Hepatocyte (in vitro differentiated cells): ENCODE measurements around the gene KDM8. TPM values are rescaled to one million over a fixed set of nuclear protein-coding genes. Genes with fewer than 3 reads are reported as not detected.
A peak's percentile ranks its signal among the peaks of the same experiment; 100 is the strongest.

Experiments used
- DNase-seq: peaks from one replicate; pipeline ENCODE4 v3.0.0-alpha.2; 2016; ENCODE audit warnings: low spot score
- H2AFZ ChIP-seq: fragments of 200-600 bp; sonication (generic); 2 replicates; pipeline ENCODE4 v1.6.0; 2016; ENCODE audit warnings: antibody characterized with exemption, mild to moderate bottlenecking
- H3K27ac ChIP-seq: fragments of 200-600 bp; sonication (generic); 2 replicates; pipeline ENCODE4 v1.5.1; 2016; ENCODE audit warnings: mild to moderate bottlenecking
- H3K27me3 ChIP-seq: fragments of 200-600 bp; sonication (generic); 2 replicates; pipeline ENCODE4 v1.6.1; 2016
- H3K36me3 ChIP-seq: fragments of 200-600 bp; sonication (generic); replicated peaks from 2 replicates; pipeline ENCODE4 v1.5.1; 2016; ENCODE audit warnings: low read depth; ENCODE audit not compliant: insufficient read depth
- H3K4me1 ChIP-seq: fragments of 200-600 bp; sonication (generic); 2 replicates; pipeline ENCODE4 v1.5.1; 2016; ENCODE audit warnings: mild to moderate bottlenecking, moderate library complexity; ENCODE audit not compliant: insufficient read depth
- H3K4me2 ChIP-seq: fragments of 200-600 bp; sonication (generic); 2 replicates; pipeline ENCODE4 v1.6.0; 2016
- H3K4me3 ChIP-seq: fragments of 200-600 bp; sonication (generic); 2 replicates; pipeline ENCODE4 v1.5.1; 2016; ENCODE audit warnings: mild to moderate bottlenecking
- H3K79me2 ChIP-seq: fragments of 200-600 bp; sonication (generic); 2 replicates; pipeline ENCODE4 v1.6.0; 2017; ENCODE audit warnings: mild to moderate bottlenecking
- H3K9me2 ChIP-seq: fragments of 200-600 bp; sonication (generic); replicated peaks from 2 replicates; pipeline ENCODE4 v1.6.0; 2017; ENCODE audit warnings: mild to moderate bottlenecking; ENCODE audit not compliant: insufficient read depth
- H3K9me3 ChIP-seq: fragments of 200-600 bp; sonication (generic); 2 replicates; pipeline ENCODE4 v1.5.1; 2016; ENCODE audit warnings: low read depth, mild to moderate bottlenecking
- H4K20me1 ChIP-seq: fragments of 200-600 bp; sonication (generic); 2 replicates; pipeline ENCODE4 v1.6.0; 2016; ENCODE audit warnings: mild to moderate bottlenecking; ENCODE audit not compliant: insufficient read depth, poor library complexity, severe bottlenecking
- EZH2 ChIP-seq: fragments of 200-600 bp; sonication (generic); IDR thresholded peaks from 2 replicates; pipeline ENCODE4 v1.6.1; 2016; ENCODE audit warnings: antibody characterized with exemption, mild to moderate bottlenecking, borderline replicate concordance
- EZH2phosphoT487 ChIP-seq: fragments of 200-600 bp; sonication (generic); IDR thresholded peaks from one replicate; pipeline ENCODE4 v1.6.1; 2018; ENCODE audit warnings: antibody characterized with exemption, mild to moderate bottlenecking, low read depth, moderate library complexity; ENCODE audit not compliant: unreplicated experiment, severe bottlenecking
- WGBS: methylation state at CpG from one replicate; pipeline ENCODE4 v1.1.6; 2016; ENCODE audit warnings: low lambda C conversion rate; ENCODE audit errors: missing lambda C conversion rate; 5-methylcytosine and 5-hydroxymethylcytosine counted together
- polyA plus RNA-seq: library from polyadenylated mRNA; unstranded; fragments of >200 nt; fragmentation: Nextera tagmentation; extraction: Ambion mirVana; gene quantifications from 2 replicates; pipeline ENCODE4 v1.2.1, GENCODE V29; 2016
- total RNA-seq: library from RNA; depleted of rRNA; stranded (reverse); fragments of >200 nt; gene quantifications from 2 replicates; pipeline ENCODE4 v1.2.3, GENCODE V29; 2014
- TF ChIP-seq, protein P1 (sequence below): fragments of 200-600 bp; sonication (generic); IDR thresholded peaks from 2 replicates; pipeline ENCODE4 v1.5.1; 2016; ENCODE audit warnings: antibody characterized with exemption, mild to moderate bottlenecking; ENCODE audit not compliant: poor library complexity

The KDM8 gene
- total and polyA plus RNA-seq, 2 experiments from 2014 or later: 7.2 to 9.7 TPM

DNA sequence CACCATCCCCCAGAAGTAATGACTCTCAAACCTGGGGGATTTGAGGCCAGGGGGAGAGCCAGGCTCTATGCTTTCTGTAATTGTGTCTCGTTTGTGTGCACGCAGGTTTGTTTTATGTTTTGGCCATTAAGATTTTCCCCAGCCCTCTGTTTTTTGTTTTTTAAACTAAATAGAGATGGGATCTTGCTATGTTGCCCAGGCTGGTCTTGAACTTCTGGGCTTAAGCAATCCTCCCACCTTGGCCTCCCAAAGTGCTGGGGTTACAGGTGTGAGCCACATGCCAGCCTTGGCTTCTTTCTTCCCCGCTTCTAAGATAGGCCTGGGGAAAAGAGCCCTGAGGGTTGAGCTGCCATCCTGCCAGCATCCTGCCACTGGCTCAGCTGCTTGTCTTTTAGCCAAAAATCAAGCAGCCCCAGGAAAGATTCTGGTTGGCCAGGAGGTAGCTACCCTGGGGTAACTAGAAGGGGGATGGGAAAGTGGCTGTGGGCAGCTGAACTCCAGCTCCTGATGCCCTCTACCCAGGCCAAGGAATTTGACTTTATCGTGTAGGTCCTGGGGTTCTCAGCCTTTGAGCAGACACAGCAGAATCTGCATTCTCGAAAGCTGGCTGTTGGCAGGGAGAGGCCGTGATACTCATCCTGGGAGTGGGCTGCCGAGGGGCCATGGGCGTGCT is 18.4 kb downstream of the KDM8 start:
- no peaks in the 10 kb centered on the region for H3K9me3 ChIP-seq
- no peaks in the 10 kb centered on the region for H3K79me2 ChIP-seq
- H2AFZ ChIP-seq: no peak overlapping the region
- H3K4me2 ChIP-seq: no peak overlapping the region
- H3K36me3 ChIP-seq: no peaks in the 10 kb centered on the region
- H3K4me3 ChIP-seq: no peak overlapping the region
- no peak overlapping the region for H3K27ac ChIP-seq
- H3K9me2 ChIP-seq: no peaks in the 10 kb centered on the region
- WGBS: 78% methylated on average over 8 of the region's 8 CpGs
- H4K20me1 ChIP-seq: no peaks in the 10 kb centered on the region
- no peak for TF ChIP-seq EZH2phosphoT487
- TF ChIP-seq, protein P1, sequence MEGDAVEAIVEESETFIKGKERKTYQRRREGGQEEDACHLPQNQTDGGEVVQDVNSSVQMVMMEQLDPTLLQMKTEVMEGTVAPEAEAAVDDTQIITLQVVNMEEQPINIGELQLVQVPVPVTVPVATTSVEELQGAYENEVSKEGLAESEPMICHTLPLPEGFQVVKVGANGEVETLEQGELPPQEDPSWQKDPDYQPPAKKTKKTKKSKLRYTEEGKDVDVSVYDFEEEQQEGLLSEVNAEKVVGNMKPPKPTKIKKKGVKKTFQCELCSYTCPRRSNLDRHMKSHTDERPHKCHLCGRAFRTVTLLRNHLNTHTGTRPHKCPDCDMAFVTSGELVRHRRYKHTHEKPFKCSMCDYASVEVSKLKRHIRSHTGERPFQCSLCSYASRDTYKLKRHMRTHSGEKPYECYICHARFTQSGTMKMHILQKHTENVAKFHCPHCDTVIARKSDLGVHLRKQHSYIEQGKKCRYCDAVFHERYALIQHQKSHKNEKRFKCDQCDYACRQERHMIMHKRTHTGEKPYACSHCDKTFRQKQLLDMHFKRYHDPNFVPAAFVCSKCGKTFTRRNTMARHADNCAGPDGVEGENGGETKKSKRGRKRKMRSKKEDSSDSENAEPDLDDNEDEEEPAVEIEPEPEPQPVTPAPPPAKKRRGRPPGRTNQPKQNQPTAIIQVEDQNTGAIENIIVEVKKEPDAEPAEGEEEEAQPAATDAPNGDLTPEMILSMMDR: no peak
- TF ChIP-seq EZH2: no peak
- peaks cover 4% of the 10 kb centered on the region for H3K4me1 ChIP-seq
- no peaks in the 10 kb centered on the region for H3K27me3 ChIP-seq
- DNase-seq: no peak

DNA sequence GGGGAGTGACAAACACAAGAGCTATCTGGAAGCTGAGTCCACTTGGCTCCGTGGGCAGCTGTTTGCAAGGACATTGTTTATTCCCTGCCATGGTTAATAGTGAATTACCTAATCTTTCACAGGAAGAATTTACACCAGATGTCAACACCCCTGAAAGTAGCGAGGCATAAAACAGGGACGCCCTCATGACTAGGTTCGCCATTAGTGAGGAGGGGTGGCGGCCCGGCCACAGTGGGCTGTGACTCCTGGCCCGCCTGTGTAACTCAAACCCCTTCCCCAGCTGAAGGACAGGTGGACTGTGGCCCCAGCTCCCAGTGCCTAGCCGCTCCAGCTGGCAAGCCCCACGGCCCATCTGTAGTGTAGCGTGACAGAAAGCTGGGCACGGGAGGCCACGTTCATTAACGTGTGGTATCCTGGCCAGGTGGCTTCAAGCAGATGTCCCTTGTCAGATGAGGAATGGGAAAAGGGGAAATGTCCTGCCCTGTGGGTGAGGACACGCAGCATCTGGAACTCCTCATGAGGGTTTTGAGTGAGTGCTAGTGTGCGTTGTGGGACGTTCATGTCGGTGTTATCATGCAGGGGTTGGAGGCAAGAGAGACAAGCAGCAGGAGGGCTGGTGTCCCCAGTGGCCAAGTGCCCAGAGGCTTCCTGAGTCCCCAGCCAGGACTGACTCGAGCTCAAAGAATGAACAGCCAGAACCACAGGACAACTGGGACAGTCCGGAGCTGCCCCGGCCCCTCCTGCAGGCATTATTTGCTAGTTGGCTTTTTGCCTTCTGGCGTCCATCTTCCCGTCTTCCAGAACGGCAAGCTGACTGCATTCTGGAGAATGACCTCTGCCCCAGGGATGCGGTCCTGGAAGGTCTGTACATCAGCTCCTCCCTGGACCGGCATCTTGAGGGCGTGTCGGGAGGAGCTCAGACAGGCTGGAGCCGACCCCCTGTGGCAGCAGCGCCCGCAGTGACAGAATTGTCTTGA is 19.2 kb downstream of the KDM8 start:
- no peaks in the 10 kb centered on the region for H3K27me3 ChIP-seq
- no peaks in the 10 kb centered on the region for H3K79me2 ChIP-seq
- H2AFZ ChIP-seq: no peak overlapping the region
- H3K9me3 ChIP-seq: no peaks in the 10 kb centered on the region
- 67% methylated on average over 30 of the region's 30 CpGs for WGBS
- H3K36me3 ChIP-seq: no peaks in the 10 kb centered on the region
- H3K27ac ChIP-seq: peak overlapping the region; percentile 30
- DNase-seq: no peak
- TF ChIP-seq, protein P1: no peak
- TF ChIP-seq EZH2 (no peak), EZH2phosphoT487 (no peak)
- H3K9me2 ChIP-seq: no peaks in the 10 kb centered on the region
- no peak overlapping the region for H3K4me3 ChIP-seq
- H4K20me1 ChIP-seq: no peaks in the 10 kb centered on the region
- no peak overlapping the region for H3K4me2 ChIP-seq
- peaks cover 4% of the 10 kb centered on the region for H3K4me1 ChIP-seq

DNA sequence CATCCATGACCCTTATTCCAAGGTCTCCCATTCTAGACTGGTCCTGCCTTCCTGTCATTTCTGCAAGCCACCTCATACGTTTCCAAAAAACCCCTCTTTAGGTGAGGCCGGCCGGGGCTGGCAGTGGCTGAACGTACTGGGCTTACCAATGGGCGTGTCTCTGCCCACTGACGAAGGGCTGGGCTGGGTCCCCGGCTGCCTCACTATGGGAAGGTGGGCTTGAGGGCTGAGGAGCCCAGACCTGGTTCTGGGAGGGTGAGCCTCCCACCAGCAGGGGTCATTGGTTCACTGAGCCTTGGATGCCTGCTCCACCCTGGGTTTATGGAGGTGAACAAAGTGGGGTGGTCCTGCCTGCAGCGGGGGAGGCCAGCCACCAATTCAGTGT is 19.9 kb downstream of the KDM8 start:
- TF ChIP-seq, protein P1: no peak
- no peak for TF ChIP-seq EZH2phosphoT487
- no peak for TF ChIP-seq EZH2
- Histone ChIP-seq H3K4me2 (no peak overlapping the region), H3K36me3 (no peaks in the 10 kb centered on the region), H3K4me1 (peaks cover 4% of the 10 kb centered on the region), H3K27me3 (no peaks in the 10 kb centered on the region), H2AFZ (no peak overlapping the region), H3K9me3 (no peaks in the 10 kb centered on the region), H4K20me1 (no peaks in the 10 kb centered on the region), H3K4me3 (no peak overlapping the region), H3K27ac (no peak overlapping the region), H3K9me2 (no peaks in the 10 kb centered on the region), H3K79me2 (no peaks in the 10 kb centered on the region)
- DNase-seq: no peak
- WGBS: 78% methylated on average over 8 of the region's 8 CpGs
